ENCODE data around the gene AKAP17A. TPM values are rescaled to one million over a fixed set of nuclear protein-coding genes. Genes with fewer than 3 reads are reported as not detected.
"Not testable (repeated sequence)": the region's sequence is repeated elsewhere in the genome, so short reads cannot be mapped to it uniquely, and the experiment has no call there.

The AKAP17A gene
- polyA plus RNA-seq, 1 donor, result 26.7 TPM

DNA sequence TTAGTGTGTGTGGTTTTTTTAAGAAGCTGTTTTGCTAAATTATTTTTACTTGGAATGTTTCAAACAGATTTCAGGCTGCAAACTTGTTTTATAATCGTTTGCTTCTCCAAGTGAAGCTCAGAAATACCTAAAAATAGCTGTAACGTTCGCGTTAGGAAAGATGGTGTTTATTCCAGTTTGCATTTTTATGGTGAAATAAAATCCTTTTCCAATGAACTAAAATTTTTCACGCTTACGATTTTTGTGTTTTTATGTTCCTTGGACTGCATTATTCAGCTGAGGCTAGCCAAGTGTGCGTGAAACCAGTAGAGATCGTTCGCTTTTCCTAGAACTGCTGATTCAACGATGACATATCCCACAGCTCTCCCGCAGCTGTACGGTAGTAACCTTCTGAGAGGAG is 10.9 kb downstream of the AKAP17A start:
- no peak for DNase-seq (ENCODE audit: low read depth)

DNA sequence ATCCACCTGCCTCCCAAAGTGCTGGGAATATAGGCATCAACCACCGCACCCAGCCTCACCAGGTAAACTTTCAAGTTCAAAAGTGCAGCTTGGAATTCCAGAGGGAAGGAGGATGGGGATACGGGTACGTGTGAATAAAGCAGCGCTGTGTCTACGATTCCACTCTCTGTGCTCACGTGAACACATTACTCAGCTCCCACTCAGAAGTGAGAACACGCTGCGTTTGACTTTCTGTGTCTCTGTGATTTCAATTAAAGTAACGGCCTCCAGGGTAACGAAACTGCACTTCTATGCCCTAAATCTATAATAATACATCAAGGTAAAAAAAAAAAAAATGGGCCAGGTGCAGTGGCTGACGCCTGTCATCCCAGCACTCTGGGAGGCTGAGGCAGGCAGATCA is 15.1 kb downstream of the AKAP17A start:
- no peak for DNase-seq (ENCODE audit: low read depth)

DNA sequence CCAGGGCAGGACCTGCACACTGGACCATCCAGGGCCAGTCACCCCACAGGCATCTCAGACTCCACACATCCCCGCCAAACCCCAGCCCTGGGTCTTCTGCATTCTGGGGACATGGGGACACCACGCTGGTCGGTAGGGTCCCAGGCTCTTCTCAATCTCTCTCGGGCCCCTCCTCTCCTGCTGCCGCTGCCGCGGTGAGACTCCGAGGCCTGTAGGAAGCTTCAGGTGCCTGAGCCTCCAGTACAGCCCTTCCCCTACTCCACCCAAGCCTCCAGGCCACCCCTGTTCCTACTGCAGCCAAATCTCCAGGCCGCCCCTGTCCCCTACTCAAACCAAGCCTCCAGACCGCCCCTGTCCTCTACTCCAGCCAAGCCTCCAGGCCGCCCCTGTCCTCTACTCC is 17.9 kb downstream of the AKAP17A start:
- DNase-seq (ENCODE audit: low read depth), result no peak

DNA sequence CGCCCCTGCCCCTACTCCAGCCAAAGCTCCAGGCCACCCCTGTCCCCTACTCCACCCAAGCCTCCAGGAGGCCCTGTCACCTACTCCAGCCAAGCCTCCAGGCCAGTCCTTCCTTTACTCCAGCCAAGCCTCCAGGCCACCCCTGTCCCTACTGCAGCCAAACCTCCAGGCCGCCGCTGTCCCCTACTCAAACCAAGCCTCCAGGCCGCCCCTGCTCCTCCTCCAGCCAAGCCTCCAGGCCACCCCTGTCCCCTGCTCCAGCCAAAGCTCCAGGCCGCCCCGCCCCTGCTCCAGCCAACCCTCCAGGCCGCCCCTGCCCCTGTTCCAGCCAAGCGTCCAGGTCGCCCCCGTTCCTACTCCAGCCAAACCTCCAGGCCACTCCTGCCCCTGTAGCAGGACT is 18.4 kb downstream of the AKAP17A start:
- no peak for DNase-seq (ENCODE audit: low read depth)

DNA sequence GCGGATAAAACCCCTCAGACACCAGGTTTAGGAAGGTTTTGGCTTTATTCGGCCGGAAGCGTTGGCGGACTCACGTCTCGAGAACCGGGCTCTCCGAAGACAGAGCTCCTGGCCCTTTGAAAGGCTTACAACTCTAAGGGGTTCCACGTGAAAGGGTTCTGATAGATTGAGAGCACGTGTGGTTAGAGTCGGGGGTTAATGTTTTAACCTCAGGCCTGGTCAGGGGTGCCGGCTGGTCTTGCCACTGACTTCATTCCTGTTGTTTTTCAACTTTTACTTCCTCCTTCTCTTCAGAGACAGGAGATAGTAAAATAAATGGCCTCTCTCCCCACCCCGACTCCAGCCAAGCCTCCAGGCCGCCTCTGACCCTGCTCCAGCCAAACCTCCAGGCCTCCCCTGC is 18.8 kb downstream of the AKAP17A start:
- DNase-seq (ENCODE audit: low read depth), result no peak

DNA sequence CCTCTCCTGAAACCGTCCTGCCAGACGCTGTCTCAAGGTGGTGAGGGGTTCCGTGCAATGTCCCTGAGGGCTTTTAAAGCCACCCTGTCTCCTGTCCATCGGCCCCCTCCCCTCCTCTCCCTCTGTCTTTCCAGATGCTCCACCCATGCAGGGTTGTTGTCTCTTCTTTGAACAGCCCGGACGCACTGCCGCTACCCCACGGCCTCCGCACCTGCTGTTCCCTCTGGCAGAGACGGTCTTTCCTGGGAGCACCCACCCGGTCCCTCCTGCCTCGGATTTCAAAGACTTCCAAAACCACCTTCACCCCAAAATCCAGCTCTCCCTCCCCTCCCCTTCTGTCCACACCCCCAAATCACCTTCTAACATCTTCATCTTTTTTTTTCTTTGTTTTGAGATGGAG is 19.3 kb downstream of the AKAP17A start:
- no peak for DNase-seq (ENCODE audit: low read depth)

DNA sequence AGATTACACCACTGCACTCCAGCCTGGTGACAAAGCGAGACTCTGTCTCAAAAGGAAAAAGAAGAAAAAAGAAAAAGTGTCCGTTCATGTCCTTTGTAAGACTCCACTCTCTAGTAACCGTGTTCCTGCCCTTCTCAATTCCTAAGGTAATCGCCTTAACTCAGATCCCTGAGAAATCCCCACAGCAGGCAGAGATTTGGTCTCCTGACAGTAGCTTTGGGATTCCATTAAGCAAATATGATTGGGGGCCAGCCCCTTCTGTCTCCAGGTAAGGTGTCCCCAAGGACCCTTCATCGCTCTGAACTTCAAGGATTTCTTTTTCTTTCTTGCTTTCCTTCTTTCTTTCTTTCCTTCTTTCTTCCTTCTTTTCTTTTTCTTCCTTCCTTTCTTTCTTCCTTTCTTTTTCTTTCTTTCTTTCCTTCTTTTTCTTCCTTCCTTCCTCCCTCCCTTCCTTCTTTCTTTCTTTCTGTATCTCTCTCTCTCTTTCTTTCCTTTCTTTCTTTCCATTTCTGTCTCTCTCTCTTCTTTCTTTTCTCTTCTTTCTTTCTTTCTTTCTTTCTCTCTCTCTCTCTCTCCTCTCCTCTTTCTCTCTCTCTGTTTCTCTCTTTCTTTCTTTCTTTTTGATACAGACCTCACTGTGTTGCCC is 21.4 kb downstream of the AKAP17A start:
- no peak for DNase-seq (ENCODE audit: low read depth)

DNA sequence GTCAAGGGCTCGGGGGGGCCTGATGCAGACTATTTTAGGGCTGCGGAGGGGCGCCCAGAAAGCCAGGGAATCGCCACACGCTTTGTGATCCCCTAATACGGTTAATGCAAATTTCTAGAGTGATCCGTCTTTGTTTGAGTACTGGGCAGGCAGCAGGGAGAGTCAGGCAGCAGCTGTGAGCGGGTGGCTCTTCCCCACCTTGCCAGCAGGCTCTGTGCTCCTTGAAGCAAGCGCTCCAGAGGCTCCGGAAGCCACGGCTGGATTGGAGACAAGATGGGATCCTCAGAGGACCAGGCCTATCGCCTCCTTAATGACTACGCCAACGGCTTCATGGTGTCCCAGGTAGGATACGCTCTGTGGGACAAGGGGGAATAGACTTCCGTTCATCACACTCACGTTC is 23.5 kb downstream of the AKAP17A start, which contains the start of gene ASMT:
TSS of gene ASMT (plus strand) at position 133 of the 400 bp plus-strand sequence. CDS start at position 274, 141 bp downstream.
- no peak for DNase-seq (ENCODE audit: low read depth)

DNA sequence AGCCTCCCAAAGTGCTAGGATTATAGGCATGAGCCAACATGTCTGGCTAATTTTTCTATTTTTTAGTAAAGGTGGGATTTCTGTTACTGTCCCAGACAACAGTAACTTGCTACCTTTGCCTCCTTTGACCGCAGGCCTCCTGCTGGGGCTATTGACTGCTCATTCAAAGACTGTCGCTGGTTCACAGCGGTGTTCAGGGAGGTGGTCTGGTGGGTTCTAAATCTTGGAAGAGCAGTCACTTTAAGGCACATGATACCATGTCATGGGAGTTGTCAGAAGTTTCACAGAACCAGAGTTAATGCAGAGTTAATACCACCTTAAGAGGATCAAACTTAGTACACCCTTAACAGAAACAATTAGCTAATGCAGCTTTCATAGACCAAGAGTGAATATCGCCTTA is 27.3 kb downstream of the AKAP17A start:
- no peak for DNase-seq (ENCODE audit: low read depth)

DNA sequence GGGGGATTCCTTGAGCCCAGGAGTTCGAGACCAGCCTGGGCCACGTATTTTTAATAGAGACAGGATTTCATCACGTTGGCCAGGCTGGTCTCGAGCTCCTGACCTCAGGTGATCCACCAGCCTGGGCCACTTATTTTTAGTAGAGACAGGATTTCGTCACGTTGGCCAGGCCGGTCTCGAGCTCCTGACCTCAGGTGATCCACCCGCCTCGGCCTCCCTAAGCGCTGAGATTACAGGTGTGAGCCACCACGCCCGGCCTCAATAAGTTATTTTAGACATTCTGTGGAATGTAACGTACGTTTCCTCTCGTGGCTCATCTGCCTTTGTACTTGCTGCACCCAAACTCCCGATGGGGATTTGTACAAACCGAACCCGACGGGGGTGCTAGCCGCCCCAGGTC is 32.3 kb downstream of the AKAP17A start:
- no peak for DNase-seq (ENCODE audit: low read depth)

DNA sequence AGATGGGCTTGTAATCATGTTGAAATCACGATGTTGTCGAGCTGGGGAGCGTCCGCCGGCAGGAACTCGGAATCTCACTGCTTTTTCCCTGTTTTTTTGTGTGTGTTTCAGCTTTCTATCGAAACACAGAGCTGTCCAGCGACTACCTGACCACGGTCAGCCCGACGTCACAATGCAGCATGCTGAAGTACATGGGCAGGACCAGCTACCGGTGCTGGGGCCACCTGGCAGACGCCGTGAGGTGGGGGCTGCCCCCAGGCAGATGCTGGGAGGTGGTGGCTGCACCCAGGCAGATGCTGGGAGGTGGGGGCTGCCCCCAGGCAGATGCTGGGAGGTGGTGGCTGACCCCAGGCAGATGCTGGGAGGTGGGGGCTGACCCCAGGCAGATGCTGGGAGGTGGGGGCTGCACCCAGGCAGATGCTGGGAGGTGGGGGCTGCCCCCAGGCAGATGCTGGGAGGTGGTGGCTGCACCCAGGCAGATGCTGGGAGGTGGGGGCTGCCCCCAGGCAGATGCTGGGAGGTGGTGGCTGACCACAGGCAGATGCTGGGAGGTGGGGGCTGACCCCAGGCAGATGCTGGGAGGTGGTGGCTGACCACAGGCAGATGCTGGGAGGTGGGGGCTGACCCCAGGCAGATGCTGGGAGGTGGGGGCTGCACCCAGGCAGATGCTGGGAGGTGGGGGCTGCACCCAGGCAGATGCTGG is 32.9 kb downstream of the AKAP17A start:
- DNase-seq (ENCODE audit: low read depth), result not testable (repeated sequence)

DNA sequence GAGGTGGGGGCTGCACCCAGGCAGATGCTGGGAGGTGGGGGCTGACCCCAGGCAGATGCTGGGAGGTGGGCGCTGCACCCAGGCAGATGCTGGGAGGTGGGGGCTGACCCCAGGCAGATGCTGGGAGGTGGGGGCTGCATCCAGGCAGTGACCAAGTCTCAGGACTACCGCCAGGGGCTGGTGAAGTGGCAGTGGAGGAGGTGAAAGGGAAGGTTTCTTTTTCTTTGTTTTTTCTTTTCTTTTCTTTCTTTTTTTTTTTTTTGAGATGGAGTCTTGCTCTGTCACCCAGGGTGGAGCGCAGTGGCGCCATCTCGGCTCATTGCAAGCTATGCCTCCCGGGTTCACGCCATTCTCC is 33.4 kb downstream of the AKAP17A start:
- DNase-seq (ENCODE audit: low read depth), result not testable (repeated sequence)

DNA sequence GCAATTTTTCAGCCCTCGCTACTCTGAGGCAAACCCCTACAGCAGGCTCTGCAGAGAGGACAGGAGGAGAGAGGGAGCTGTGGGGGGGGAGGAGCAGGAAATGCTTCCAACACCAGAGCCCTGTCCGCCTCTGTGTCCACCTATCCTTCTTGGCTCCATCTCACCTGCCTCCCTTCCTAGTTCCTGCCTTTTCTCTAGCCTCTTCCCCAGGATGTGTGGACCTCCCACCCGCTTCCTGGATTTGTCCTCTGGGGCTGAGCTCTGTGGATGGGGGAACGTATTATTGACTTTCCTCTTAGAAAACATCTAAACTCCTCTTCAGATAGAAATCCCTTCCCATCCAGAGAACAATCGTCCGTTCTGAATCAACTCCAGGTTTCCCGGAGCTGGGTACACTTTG is 37.8 kb downstream of the AKAP17A start:
- DNase-seq (ENCODE audit: low read depth), result no peak

DNA sequence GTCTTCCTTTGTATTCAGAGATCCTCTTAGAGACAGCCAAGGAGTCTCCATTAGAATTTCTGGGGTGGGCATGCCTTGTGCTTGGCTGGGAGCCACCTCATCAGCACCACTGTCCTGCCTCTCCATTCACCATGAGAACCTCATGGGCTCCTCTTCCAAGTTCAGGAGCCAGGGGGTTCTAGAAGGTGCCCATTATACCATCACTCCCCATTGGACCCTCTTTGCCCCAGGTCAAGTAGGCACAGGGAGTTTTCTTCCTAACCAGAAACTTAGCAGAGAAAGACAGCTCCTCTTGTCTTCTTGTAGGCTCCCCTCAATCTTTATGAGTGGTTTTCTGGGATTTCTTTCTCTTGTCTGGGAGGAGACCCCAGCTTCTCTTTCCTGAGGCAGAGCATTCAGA is 54.6 kb downstream of the AKAP17A start:
- no peak for DNase-seq (ENCODE audit: low read depth)

DNA sequence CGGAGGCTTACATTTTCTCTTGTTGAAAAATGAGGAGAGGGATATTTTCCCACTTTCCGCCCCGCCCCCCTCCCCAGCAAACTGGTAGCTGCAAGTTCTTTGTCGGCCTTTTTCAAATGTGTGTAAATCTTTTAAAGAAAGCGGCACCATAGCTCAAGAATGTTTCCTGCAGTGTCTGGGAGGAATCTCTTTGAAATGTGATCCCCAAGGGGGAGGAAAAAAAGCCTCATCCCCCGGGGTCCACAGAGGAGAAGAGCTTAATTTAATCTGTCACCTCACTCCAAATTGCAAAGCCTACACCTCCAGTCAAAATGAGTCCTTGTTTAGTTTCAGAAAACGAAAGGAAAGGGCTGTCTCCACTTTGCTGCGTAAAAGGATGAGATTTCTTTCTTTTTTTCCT is 58.2 kb downstream of the AKAP17A start:
- no peak for DNase-seq (ENCODE audit: low read depth)

Other genes starting within 250 kb of the AKAP17A start
- gene SLC25A6, start 199.5 kb upstream of the AKAP17A start, polyA plus RNA-seq (ENCODE audit: insufficient read length), result 449 TPM
- 17.8 TPM for gene ASMTL, start 138.7 kb upstream of the AKAP17A start, polyA plus RNA-seq (ENCODE audit: insufficient read length)
- gene P2RY8, start 54.4 kb upstream of the AKAP17A start, polyA plus RNA-seq (ENCODE audit: insufficient read length), result 0.51 TPM
- gene ASMT, start 23.5 kb downstream of the AKAP17A start, polyA plus RNA-seq (ENCODE audit: insufficient read length), result not detected

All from forelimb muscle (tissue), 1 donor.